NCI-H1105 treated with DMSO at 0.1 percent for 48 hours (cell line): ENCODE measurements around the gene SMG6.
"Not testable (repeated sequence)": the region's sequence is repeated elsewhere in the genome, so short reads cannot be mapped to it uniquely, and the experiment has no call there.

Source experiments
- DNase-seq: peaks from one replicate; lab custom pipeline; 2025; lab: John Stamatoyannopoulos, UW

The SMG6 gene

DNA sequence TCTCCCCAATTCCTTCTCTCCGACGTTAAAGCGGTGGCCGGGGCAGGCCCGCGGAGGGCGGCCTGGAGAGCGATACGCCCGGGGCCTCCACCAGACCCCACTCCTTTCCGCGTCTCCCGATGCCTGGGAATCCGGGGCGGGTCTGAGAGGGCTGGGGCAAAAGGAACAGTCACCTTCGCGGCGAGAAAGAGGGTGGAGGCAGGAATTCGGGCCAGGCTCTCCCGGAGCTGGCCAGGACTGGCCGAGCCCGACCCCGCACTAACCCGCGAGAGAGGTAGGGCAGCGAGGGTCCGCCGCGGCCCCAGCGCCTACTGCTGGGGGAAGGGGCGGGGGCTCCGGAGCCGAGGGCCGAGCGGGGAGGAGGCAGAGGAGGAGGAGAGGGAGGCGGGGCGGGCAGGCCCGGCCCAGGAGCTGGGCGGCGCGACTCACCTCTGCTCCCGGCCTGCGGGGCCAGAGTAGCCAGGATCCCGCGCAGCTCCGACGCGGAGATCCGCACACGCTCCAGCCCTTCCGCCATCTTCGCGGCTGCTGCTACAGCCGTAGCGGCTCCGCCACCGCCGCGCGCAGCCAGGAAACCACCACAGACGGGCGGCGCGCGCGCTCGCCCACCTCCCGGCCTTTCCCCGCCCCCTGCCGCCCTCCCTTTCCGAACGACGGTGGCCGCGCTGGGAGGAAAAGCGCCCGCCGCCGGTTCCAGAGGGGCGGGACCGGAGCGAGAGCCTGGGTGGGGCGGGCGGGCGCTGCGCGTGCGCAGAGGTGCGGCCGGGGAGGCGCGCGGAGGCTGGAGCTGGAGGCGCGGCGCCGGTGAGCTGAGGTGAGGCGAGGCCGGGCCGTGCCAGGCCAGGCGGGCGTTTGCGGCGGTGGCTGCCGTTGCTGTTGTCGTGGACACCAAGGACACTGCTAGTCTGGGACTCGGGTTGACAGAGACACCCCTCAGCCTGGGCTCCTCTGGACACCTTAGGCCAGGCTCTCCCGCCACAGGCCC, at the start of gene SMG6, which contains the start of gene SRR:
Gene SMG6 (minus strand): TSS at position 582 of the 985 bp plus-strand sequence. CDS start 65 bp downstream, at position 517.
Gene SRR (plus strand): TSS at position 747 of the 985 bp plus-strand sequence. CDS start 11,611 bp downstream, outside the sequence.
- DNase-seq, result peak; percentile 72

DNA sequence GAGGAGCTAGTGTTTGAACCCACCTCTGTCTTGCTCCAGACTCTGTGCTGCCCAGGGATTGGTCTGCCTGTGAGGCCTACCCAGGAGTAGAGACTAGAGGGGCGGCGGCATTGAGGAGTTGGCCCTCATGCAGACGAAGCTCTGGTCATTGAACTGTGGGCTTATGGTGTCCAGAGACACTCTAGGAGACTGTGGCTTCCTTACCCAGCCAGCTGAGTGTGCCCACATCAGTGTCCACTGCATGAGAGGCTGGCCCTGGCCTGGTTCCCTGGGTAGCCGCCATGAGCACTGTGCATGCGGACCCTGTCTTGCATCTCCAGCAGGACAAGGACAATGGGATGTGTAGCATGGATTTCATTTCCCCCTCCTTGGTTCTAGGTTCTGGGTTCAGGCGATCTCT, 47.7 kb upstream of the SMG6 start:
- DNase-seq, result no peak

DNA sequence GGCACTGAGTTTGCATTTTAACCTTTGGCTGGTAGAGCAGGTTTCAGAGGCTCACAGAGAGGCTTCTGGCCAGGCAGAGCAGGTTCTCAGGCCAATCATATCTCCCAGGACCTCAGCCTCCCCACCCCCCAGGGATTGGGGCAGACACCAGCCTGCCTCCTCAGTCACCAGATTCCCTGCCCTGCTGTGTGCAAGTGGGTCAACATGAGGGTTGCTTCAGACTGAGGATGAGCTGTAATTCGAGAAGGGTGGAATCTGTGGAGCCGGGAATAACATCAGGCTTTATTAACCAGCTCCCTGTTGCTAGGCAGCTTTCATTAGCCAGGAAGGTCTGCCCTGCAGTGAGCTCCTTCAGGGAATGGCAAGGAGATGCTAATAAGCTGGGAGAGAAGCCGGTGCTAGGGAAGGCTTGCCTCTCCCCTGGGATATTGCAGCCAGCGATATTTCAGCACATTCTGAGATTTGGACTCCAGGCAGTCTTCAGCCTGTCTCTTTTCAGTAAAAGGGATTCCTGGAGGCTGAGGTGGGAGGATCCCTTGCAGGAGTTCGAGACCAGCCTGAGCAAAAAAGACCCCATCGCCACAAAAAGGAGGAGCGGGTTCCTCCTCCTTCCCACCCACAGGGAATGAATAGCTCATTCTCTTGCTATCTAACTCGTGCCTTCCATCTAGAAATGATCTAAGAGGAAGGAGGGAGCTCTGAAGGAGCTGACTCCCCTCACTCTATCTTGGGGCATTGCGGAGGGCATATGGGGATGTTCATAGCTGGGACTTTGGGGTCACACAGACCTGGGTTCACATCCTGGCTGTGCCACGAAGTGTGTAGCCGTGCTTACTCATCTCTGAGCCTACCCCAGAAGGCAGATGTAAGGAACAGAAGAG, 44.5 kb upstream of the SMG6 start:
- peak; percentile 27 for DNase-seq

DNA sequence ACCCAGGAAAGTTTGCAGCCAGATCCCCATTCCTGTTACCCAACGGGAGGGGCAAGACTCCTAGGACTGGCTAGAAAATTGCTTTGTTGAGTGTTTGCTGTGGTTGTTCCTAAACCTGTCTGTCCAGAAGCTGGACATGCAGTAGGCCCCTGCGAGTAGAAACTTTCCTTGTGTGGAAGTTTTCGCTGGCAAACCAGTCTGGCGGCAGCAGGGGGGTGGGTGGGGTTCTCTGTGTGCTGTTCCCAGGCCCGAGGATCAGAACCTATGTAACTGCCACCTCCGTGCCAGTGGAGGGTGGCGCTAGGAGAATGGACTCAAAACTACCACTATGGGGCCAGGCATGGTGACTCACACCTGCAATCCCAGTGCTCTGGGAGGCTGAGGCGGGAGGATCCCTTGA, 42.9 kb upstream of the SMG6 start:
- no peak for DNase-seq

DNA sequence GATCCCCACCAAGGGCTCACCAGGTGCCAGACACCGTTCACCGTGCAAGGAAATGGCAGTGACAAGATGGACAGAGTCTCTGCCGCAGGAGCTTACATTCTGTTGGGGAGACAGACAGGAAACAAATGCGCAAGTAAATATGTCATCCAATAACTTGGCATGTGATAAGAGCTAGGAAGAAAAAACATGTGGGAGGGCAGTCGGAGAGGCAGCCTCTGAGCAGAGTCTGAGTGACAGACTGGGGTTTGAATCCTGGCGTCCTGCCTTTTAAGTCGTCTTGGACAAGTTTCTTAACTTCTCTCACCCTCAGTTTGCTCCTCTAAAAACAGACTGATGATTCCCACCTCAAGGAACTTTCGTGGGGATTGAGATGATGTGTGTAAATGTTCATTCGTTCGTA, 40.9 kb upstream of the SMG6 start:
- DNase-seq, result no peak

DNA sequence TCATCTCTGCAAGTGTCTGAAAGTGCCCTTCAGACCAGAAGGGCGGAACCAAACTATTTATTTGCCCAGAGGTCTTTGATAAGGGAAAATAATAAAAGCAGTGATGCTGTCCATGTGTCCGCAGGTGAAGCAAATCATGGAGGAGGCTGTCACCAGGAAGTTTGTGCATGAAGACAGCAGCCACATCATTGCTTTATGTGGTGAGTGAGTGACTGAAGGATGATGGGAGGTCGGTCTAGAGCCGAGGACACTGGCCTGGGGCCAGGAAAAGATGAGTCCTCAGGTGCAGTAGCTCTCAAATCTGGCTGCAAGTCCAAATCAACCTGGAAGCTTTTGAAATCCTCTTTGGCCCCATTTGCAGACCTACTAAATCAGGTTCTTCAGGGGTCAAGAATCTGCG, 39.8 kb upstream of the SMG6 start:
- DNase-seq, result no peak

DNA sequence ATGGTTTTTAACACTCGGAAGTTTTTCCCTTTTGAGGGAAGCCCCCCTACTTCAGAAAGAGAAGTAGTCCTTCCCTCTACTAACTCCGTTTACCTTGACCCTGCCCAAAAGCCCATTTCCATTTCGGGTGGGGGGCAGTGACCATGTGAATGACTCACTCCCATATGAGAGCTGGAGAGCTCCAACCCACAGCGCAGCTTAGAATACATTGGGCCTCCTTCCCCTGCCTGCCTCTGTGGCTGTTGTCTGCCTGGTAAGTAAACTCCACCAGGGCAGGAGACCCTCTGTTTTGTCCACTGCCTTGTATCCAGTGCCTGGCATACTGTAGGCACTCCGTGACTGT, 34.7 kb upstream of the SMG6 start:
- no peak for DNase-seq

DNA sequence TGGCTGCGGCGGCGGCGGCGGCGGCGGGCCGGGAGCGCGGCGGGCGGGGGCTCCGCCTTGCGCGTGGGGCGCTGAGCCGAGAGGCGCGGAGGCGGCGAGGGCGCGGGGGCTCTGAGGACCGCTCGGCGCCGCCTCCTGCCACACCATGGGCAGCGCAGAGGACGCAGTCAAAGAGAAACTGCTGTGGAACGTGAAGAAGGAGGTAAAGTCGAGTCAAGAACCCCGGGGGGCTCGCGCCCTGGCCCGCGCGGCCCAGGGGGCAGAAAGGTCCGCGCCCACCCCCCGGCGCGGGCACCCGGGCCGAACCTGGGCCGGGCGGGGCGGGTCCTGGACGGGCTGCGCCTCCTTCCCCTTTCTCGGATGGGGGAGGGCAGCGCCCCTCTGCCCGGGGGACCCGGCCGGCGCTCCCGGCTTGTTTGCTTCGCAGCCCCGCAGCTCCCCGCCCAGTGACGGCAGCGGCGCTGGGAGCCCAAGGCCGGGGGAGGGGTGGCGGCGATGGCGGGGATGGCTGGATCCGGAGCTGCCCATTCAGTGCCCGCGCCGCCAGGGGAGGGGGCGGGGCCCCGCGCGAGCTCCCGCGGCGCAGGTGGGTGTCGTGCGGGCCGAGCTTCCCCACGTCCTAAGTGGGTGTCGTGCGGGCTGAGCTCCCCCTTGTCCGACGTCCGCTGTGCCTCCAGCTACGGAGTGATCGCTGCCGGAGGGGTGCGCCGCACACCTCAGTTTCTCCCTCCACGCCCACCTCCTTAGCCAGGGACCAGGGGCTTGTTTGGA, 34.1 kb upstream of the SMG6 start:
- DNase-seq, result peak; percentile 10

DNA sequence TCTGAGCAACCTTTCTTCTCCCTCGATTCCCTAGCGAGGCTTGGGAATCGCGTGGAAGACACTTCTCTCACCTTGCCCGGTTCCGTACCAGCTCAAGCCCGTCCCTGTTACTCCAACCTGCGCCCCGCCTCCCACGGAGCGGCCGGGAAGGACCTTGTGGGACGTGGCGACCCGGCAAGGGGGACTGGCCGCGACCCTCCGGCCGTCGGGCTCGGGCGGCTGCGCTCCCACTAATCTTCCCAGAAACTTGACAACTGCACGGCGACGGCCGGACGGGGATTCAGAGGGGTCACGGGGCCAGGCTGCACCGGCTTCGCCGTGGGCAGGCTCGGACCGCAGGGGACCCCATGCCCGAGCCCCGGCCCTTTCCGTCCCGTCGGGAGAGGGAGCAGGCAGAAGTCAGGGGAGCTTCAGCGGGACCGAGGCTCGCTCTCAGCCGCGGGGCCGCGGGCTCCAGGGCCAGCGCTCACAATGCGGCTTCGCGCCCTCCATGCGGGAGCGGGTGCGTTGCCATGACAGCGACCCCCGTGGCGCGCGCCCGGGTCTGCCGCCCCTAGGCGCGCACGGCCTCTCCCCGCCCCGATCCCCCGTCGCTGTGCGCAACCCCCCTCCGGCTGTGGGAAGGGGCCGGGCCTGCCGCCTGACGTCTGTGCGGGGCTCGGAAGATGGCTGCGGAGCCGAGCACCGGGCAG, 33.4 kb upstream of the SMG6 start, which contains the start of gene SGSM2:
Gene SGSM2 (plus strand): TSS at position 650 of the 692 bp plus-strand sequence. CDS start 188 bp downstream, outside the sequence.
- peak; percentile 43 for DNase-seq

DNA sequence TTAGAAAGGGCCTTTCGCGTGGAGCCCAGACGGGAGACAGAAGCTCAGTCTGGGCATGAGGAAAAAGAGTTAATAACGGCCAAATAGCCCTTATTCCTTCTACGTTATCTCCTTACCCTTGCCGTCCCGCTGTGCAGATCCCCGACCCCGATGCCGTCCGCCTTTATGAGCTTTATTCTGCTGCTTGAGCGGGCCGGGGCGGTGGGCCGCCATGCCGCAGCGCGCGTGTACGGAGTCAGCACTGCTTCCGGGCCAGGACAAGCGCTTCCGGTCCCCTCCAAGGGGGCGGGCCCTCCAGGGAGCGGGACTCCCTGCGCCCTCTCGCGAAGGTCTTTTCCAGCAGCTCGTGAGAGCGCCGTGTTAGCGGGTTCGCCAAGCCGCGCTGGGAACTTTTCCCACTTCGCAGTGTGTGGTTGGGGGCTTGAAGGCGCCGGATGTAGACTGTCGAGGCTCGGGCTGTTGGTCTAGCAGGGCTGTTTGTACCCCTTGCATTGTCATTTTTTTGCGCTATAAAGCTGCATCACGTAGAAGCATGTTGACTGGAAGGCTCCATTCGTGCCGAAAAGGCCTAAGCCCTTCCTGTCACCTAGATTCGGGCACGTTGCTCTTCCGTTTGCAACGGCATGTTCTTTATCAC, 32.7 kb upstream of the SMG6 start, which contains the start of gene TSR1:
Gene TSR1 (minus strand): TSS at position 243 of the 637 bp plus-strand sequence. CDS start 30 bp downstream, at position 213.
- DNase-seq, result peak; percentile 63

DNA sequence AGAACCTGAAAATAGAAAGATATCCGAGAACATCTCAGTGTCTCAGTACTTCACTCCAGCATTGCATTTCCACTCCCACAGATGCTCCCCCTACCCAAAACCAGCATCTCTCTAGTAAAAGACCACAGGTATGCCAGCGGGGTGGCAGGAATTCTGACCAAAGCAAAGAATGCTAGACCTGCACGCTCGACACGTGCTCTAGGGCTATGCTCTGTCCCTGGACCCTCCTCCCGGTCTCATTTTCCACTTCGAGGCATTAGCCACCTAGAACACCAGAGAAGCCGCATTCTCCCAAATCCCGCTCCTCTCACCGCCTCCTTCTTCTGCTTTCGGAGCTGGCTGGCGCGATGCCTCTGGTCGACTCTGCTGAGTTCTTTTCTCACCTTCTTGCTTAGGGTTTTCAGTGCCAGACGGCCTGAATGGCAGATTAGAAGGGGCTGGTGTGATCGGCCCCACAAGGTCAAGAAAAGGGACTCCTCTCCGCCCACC, 32.2 kb upstream of the SMG6 start:
- no peak for DNase-seq

DNA sequence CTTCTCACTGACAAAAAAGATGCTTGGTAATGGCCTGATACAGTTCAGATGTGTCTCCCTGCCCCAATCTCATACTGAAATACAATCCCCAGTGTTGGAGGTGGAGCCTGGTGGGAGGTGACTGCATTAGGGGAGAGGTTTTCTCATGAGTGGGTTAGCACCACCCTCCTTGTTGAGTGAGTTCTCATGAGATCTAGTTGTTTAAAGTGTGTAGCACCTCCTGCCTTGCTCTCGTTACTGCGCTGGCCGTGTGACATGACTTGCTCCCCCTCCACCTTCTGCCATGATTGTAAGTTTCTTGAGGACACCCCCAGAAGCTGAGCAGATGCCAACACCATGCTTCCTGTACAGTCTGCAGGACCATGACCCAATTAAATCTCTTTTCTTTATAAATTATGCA, 27.7 kb upstream of the SMG6 start:
- no peak for DNase-seq

DNA sequence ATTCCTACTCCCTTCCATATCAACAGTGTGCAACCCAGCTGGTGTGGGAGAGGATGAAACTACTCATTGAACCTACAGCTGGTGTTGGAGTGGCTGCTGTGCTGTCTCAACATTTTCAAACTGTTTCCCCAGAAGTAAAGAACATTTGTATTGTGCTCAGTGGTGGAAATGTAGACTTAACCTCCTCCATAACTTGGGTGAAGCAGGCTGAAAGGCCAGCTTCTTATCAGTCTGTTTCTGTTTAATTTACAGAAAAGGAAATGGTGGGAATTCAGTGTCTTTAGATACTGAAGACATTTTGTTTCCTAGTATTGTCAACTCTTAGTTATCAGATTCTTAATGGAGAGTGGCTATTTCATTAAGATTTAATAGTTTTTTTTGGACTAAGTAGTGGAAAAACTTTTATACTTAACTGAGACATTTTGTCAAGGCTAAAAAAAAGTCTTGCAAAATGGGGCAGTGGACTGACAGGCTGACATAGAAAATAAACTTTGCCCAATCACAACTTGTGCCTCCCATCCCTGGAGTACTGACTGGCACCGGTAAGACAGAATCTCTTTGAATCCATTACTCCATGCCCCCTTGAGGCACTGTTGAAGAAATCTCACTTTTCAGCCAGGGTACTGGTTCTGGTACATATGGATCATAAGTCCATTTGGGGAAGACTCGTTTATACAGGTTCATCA, 20.2 kb upstream of the SMG6 start:
- no peak for DNase-seq

DNA sequence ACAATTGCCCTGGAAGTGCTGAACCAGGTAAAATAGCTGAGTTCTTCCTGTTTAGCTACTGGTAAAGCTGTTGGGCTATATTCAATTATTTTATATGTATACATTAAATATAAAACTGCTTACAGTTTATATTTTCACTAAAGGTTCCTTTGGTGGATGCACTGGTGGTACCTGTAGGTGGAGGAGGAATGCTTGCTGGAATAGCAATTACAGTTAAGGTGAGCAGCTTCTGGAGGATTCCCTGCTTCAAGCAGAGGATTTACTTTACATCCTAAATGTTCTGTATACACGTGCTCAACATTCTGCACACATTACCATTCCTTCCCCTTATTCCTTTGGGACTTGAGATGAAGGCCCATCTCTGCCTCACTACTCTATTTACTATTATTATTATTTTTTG, 17.8 kb upstream of the SMG6 start:
- no peak for DNase-seq

DNA sequence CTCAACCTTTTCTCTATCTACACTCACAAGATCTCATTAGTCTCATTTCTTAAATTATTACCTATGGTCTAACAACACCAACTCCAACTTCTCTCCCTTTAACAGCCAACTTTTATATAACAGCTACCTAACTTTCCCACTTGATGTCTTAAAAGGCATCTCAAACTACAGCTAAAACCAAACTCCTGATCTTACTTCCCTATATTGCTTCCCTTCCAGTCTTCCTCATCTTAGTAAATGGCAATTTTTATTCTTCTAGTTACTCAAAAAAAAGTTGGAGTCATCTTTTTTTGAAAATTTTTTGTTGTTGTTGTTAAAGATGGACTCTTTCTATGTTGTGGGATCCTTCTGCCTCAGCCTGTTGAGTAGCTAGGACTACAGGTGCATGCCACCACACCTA, 15.5 kb upstream of the SMG6 start:
- DNase-seq, result no peak

DNA sequence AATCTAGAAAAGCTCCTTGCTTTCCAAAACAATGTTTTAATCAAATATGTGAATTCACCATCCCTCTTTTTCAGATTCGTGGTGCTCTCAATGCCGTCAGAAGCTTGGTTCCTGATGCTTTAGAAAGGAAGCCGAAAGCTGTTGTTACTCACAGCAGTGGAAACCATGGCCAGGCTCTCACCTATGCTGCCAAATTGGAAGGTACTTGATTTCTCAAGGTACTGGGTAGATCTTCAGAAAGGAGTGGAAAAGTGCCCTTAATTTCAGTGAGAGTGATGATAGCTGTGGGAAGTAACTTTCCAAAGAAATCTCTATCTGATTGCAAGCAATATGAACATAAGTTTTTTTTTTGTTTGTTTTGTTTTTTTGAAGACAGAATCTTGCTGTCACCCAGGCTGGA, 14.2 kb upstream of the SMG6 start:
- DNase-seq, result no peak

DNA sequence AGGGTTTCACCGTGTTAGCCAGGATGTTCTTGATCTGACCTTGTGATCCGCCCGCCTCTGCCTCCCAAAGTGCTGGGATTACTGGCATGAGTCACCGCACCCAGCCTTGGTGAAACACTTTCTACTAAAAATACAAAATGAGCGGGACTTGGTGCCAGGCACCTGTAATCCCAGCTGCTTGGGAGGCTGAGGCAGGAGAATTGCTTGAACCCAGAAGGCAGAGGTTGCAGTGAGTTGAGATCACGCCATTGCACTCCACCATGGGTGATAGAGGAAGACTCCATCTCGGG, 13.3 kb upstream of the SMG6 start:
- not testable (repeated sequence) for DNase-seq

DNA sequence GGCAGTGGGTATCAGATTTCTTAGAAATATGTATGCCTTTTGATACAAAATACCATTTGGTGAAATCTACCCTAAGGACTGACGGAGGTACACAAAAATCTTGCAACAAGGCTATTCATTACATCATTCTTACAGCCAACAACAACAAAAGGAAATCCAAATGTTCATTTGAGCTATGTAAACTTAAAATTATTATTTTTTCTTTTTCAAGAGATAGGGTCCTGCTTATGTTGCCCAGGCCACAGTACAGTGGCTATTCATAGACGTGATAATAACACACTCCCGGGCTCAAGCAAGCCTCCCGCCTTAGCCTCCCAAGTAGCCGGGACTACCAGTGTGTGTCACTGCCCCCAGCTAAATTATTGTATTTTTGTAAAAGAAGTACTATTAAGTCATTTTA, 9.2 kb upstream of the SMG6 start:
- DNase-seq, result no peak

DNA sequence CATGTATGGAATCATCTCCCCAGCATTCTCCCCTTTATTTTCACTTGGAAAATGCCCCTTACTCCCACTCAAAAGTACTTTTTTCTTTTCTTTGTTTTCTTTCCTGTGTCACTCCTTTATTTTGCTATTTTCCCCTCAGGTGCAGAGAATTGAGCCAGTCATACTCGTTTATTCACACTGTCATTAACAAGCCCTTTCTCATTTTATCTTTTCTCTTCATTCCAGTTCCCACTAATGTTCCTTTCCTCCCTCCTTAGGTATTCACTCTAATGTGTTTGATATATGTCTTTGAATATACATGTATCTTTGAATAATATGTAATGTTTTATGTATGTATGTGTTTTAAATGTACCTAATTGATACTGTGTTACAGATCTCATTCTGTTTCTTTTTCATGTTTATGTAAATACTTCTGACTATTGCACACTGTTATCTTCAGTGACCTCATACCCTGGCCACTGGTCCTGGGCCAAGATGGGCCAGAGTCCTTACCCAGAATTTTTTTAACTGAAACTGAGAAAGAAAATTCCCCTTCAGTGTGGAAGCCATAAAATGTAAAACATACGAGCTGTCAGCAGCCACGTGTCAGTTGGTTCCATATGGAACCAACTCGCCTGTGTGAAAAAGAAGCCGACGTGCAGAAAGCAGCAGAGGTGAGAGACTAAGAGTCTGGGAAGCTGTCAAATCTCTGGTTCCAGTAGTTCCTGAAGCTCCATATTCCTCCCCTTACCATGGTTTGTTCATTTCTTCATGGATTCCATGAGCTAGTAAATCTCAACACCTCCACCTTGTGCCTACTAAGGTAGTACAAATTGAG, 6.0 kb upstream of the SMG6 start:
- DNase-seq, result no peak
